HG02970 (cell line): ENCODE measurements around the gene GOLT1B.

Source experiments
- ATAC-seq: cut with Tn5 transposase; IDR thresholded peaks from one replicate; pipeline ENCODE4 v1.9.1; 2021; ENCODE audit warnings: mild to moderate bottlenecking, moderate library complexity, moderate number of reproducible peaks; ENCODE audit not compliant: unreplicated experiment, low FRiP score

The GOLT1B gene

GRCh38 chr12:21561158-21561557 is 59.6 kb downstream of the GOLT1B start:
- ATAC-seq, result no peak

GRCh38 chr12:21562859-21563258 is 61.3 kb downstream of the GOLT1B start:
- no peak for ATAC-seq

GRCh38 chr12:21566223-21566906 is 64.8 kb downstream of the GOLT1B start:
- ATAC-seq, result no peak

GRCh38 chr12:21566907-21567394 is 65.4 kb downstream of the GOLT1B start:
- ATAC-seq, result no peak
